Stimulated activated naive CD8-positive, alpha-beta T cell treated with anti-CD3 and anti-CD28 coated beads, Interleukin-15, Interleukin-2, amounts not matched to agents 100 ng/mL and 50 ng/mL, for 24 hours (primary cell): ENCODE data around the gene LMF1.

Experiments
- H3K27ac Mint-ChIP-seq: one replicate; pipeline ENCODE4 v1.8.0; 2021; ENCODE audit warnings: mild to moderate bottlenecking, mixed read lengths
- H3K27me3 Mint-ChIP-seq: one replicate; pipeline ENCODE4 v1.8.0; 2021; ENCODE audit warnings: mixed read lengths
- H3K36me3 Mint-ChIP-seq: one replicate; pipeline ENCODE4 v1.8.0; 2021; ENCODE audit warnings: low read depth, mixed read lengths
- H3K4me1 Mint-ChIP-seq: one replicate; pipeline ENCODE4 v1.8.0; 2021; ENCODE audit warnings: low read depth, mixed read lengths
- H3K4me3 Mint-ChIP-seq: one replicate; pipeline ENCODE4 v1.8.0; 2021; ENCODE audit warnings: mild to moderate bottlenecking, mixed read lengths
- H3K9me3 Mint-ChIP-seq: one replicate; pipeline ENCODE4 v1.8.0; 2021; ENCODE audit warnings: mixed read lengths

LMF1 gene

DNA sequence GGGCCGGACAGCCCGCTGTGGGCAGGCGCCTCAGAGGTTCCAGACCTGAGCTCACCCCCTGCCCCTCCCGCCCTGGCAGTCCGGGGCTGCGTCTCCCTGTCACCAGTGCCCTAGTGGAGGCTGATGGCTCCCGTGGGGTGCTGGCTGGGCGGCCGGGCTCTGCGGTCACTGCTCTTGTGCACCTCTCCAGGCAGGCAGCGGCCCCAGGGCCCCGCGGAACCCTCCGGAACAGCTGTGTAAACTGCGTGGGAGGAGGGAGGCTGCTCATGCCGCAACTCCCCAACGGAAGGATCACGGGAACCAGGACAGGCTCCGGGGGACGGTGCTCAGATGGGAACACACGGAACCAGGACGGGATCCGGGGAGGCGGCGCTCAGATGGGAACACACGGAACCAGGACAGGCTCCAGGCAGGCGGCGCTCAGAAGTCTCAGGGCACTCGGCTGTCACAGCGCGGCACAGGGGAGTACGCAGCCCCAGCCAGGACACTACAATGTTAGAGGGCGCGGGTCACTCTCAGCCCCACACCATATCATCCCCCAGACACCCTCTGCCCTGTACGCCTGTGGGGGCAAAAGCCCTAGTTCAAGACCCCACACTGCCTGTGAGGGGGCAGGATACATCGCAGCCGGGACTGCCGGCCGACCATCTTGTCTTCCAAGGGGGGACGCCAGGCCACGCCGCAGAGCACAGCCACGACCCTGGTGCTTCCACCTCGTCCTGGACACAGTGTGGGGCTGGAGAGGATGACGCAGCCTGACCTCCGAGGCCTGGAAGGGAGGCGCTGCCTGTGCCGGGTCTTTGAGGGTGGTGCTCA is 96.2 kb downstream of the LMF1 start:
- H3K27me3 Mint-ChIP-seq, result no peaks in the 10 kb centered on the region
- H3K9me3 Mint-ChIP-seq, result no peaks in the 10 kb centered on the region
- no peaks in the 10 kb centered on the region for H3K36me3 Mint-ChIP-seq
- H3K4me3 Mint-ChIP-seq, result no peak overlapping the region
- H3K4me1 Mint-ChIP-seq, result peaks cover 6% of the 10 kb centered on the region
- no peak overlapping the region for H3K27ac Mint-ChIP-seq

GRCh38 chr16:873889-874288 is 96.9 kb downstream of the LMF1 start:
- H3K4me1 Mint-ChIP-seq, result peaks cover 6% of the 10 kb centered on the region

DNA sequence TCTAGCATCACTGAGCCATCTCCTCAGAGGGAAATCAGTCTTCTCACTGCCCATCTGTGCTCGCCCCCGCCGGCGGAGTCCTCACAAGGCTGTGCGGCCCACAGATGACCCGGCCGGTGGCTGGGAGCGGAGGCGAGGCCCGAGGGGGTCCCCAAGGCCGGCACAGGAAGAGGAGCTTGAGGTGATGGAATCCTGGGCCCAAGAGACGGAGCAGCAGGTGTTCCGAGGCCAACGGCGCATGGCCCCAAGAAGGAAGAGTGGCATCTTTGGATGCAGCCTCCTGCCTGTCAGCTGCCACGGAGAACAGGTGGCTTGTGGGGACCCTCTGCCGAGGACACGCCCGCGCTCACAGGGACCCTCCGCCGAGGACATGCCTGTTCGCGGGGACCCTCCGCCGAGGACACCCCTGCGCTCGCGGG is 97.5 kb downstream of the LMF1 start:
- Mint-ChIP-seq H3K9me3 (no peaks in the 10 kb centered on the region), H3K4me1 (peaks cover 6% of the 10 kb centered on the region), H3K36me3 (no peaks in the 10 kb centered on the region), H3K27me3 (no peaks in the 10 kb centered on the region), H3K4me3 (no peak overlapping the region), H3K27ac (no peak overlapping the region)

More at GRCh38 chr16:873889-874288, 96.9 kb downstream of the LMF1 start:
- Mint-ChIP-seq H3K36me3 (no peaks in the 10 kb centered on the region), H3K4me3 (no peak overlapping the region), H3K27me3 (no peaks in the 10 kb centered on the region), H3K27ac (no peak overlapping the region), H3K9me3 (no peaks in the 10 kb centered on the region)

DNA sequence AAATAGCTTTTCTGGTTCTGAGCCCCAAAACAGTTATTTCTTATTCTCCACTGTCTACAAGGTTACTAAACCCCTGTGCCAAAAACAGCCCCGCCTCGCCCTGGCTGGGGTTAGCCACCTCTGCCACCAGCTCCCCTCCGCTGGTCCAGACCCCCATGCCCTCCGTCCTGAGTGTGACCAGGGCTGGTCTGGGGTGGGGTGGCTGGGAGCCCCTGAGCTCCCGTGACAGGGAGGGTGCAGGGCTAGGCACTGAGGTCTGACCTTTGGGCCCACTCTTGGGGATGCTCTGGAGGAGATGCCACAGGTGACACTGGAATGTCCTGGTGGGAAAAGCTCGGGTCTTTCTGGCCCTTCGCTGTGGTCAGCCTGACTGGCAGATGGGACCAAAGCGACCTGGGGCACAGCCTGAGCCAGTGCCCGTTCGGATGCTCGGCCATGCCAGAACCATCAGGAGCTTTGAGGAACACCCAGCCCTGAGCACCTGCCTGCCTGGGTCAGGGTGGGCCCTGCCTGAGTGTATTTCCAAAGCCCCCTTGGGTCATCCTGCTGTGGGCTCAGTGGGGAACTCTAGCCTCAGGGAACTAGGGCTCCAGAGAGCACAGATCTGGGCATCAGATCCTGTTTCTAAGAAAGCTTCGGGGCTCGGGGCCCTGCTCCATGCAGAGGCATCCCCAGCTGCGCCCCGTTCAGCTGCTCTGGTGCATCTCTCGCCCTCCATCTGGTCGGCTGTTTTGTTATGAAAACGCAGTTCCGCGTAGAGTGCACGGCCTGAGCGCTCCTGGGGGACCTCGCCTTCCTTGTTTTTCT is 98.1 kb downstream of the LMF1 start:
- H3K4me1 Mint-ChIP-seq, result peaks cover 4% of the 10 kb centered on the region
- no peaks in the 10 kb centered on the region for H3K27me3 Mint-ChIP-seq
- no peaks in the 10 kb centered on the region for H3K9me3 Mint-ChIP-seq
- H3K4me3 Mint-ChIP-seq, result no peak overlapping the region
- no peaks in the 10 kb centered on the region for H3K36me3 Mint-ChIP-seq
- H3K27ac Mint-ChIP-seq, result no peak overlapping the region

GRCh38 chr16:871562-872345 is 99.0 kb downstream of the LMF1 start:
- Mint-ChIP-seq H3K27ac (no peak overlapping the region), H3K4me1 (no peaks in the 10 kb centered on the region), H3K4me3 (no peak overlapping the region), H3K9me3 (no peaks in the 10 kb centered on the region), H3K27me3 (no peaks in the 10 kb centered on the region), H3K36me3 (no peaks in the 10 kb centered on the region)

DNA sequence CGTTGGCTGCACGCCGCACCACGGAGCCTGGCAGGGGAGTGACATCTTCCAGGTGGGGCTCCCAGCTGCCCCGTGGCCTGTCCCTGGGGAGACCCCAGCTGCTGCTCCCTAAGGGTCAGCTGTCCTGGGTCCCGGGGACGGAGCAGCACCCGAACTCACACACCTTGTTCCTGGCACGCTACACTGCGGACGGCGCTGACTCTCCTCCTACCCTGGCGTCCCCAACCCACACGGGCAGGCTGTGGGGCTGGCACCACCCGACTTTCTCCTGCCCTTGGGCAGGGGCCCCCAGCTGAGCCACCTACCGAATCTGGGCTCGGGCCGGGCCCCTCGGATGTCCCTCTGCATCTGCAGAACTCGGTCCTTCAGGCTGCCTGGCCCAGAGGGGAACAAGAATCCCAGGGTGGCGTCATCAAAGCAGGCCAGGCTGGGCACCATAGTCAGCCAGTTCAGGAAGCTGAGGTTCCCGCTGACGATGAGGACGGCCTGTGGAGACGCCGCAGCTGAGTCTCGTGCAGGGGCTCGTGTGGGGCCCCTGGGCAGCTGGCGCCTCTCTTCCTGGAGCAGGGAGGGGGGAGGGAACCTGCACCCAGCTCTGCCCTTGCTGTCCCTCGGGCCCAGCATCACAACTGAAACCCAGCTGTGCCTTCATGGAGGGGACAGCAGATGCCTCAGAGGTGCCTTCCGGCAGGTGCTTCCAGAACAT is 99.8 kb downstream of the LMF1 start:
- H3K36me3 Mint-ChIP-seq, result no peaks in the 10 kb centered on the region
- no peaks in the 10 kb centered on the region for H3K4me1 Mint-ChIP-seq
- no peak overlapping the region for H3K4me3 Mint-ChIP-seq
- H3K27me3 Mint-ChIP-seq, result no peaks in the 10 kb centered on the region
- H3K27ac Mint-ChIP-seq, result no peak overlapping the region
- H3K9me3 Mint-ChIP-seq, result no peaks in the 10 kb centered on the region

DNA sequence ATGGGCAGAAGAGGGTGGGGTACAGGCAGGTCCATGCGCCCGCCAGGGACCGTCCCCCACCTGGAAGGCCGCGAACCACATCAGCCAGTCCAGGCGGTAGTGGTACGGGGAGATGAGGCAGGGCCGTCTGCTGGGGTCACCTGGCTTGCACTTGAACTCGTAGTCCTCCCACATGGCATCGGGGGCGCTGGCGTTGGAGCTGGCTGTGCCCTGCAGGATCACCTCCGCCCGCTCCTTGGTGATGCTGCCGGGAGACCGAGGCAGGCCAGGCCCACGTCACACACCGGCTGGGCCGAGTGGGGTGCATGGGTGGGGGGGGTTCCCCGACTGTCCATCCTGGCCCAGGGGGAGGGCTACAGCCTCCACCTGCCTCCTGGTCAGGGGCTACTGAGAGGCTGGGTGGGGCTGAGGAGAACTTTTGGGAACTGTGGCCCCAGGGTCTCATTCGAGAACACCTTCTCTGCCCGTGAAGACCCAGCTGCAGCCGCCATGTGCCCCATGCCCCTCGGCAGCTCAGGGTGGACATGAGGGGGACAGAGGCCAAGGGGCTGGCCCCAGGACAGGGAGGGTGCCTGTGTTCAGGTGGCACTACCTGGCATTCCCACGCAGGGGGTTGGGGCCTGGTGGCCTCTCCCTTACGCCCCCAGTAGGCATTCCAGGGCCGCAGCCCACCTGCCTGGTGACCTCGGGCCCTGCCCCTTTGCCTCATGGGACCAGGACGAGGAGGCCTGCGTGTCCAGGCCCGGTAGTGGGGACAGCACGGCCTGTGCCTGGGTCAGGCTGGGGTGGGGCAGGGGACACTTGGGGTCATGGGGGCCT is 100.8 kb downstream of the LMF1 start:
- Mint-ChIP-seq H3K27ac (no peak overlapping the region), H3K4me1 (no peaks in the 10 kb centered on the region), H3K9me3 (no peaks in the 10 kb centered on the region), H3K27me3 (no peaks in the 10 kb centered on the region), H3K36me3 (no peaks in the 10 kb centered on the region), H3K4me3 (no peak overlapping the region)

DNA sequence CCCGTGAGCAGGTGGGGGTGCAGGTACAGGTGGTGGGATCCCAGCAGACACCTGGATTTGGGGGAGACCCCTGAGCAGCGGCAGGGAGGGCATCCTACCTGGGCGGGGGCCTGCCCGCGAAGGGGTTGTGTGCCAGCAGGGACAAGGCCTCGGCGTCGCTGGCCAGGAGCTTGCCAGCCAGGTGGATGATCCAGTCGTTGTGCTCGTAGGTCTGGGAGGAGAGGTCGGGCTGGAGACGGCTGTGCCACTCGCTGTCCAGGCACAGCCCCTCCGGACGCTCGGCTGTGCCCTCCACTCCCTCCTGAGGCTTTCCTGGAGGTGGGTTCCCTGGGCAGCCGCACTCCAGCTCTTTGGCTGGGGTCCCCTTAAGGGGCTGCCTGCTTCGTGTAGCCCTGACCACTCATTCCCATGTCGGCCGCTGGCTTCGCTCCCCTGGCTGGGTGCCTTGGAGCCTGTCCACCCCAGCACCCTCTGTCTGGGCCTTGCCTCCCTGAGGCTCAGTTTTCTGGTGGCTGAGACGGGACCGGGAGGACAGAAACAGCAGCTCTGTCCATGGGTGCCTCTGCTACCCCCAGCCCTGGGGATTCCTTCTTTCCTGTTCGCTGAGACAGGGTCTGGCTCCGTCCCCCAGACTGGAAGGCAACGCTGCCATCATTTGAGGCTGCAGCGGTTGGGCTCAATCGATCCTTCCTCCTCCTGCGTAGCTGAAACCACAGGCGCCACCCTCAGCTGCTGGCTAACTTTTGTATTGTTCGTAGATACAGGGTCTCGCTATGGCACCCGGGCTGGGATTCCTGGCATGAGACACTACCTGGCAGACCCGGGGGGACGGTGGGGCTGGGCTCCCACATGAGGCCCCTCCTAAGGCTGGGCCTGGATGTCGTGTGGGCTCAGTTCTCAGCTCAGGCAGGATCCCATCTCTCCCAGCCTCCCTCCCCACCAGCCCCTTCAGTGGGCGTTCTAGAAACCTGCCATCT is 101.7 kb downstream of the LMF1 start:
- Mint-ChIP-seq H3K36me3 (no peaks in the 10 kb centered on the region), H3K27ac (no peak overlapping the region), H3K4me3 (no peak overlapping the region), H3K27me3 (no peaks in the 10 kb centered on the region), H3K4me1 (no peaks in the 10 kb centered on the region), H3K9me3 (no peaks in the 10 kb centered on the region)

GRCh38 chr16:868386-868755 is 102.4 kb downstream of the LMF1 start:
- no peaks in the 10 kb centered on the region for H3K4me1 Mint-ChIP-seq
- H3K27me3 Mint-ChIP-seq, result no peaks in the 10 kb centered on the region
- no peak overlapping the region for H3K4me3 Mint-ChIP-seq
- no peak overlapping the region for H3K27ac Mint-ChIP-seq
- no peaks in the 10 kb centered on the region for H3K9me3 Mint-ChIP-seq
- H3K36me3 Mint-ChIP-seq, result no peaks in the 10 kb centered on the region

GRCh38 chr16:867421-868385 is 103.1 kb downstream of the LMF1 start:
- Mint-ChIP-seq H3K36me3 (no peaks in the 10 kb centered on the region), H3K9me3 (no peaks in the 10 kb centered on the region), H3K27me3 (no peaks in the 10 kb centered on the region), H3K4me3 (no peak overlapping the region), H3K27ac (no peak overlapping the region), H3K4me1 (no peaks in the 10 kb centered on the region)

DNA sequence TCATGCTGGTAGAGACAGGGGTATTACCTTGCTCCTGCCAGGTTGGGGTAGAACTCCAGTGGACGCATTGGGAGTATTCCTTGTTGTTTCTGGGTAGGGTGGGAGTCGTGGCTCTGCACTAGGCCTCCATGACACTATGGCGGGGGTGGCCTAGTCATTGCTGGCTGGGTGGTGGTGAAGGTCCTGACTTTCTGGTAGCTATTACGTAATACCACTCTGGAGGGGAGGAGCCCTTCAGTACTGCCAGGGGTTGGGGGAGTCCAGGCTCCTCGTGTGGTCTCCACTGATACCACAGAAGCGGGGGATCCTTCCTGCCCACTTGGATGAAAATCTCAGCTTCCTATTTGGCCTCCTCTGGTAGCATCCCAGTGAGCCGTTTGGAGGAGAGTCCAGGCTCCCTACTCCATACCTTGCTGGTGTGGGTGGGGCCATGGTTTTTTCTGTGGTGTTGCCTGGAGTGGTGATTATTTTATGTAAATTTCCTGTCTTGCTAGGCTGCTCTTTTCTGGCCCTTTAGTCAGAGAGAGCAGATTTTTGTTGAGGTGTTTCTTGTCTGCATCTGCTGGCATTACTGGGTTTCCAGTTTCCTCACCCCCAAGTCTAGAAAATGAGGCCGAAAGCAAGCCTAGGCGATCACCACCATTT is 104.4 kb downstream of the LMF1 start:
- Mint-ChIP-seq H3K9me3 (peaks cover 6% of the 10 kb centered on the region), H3K4me3 (no peak overlapping the region), H3K27me3 (no peaks in the 10 kb centered on the region), H3K27ac (no peak overlapping the region), H3K36me3 (no peaks in the 10 kb centered on the region), H3K4me1 (no peaks in the 10 kb centered on the region)

- Mint-ChIP-seq H3K36me3 (peaks cover 5% of the 10 kb centered on the region), H3K4me3 (no peak overlapping the region)
These were observed 105.8 kb downstream of the LMF1 start for GRCh38 chr16:865026-865425.

More at GRCh38 chr16:865026-865425, 105.8 kb downstream of the LMF1 start:
- Mint-ChIP-seq H3K27ac (no peak overlapping the region), H3K4me1 (no peaks in the 10 kb centered on the region), H3K27me3 (no peaks in the 10 kb centered on the region), H3K9me3 (peaks cover 10% of the 10 kb centered on the region)
